Measurements from ENCODE around the gene PTGES2.

The PTGES2 gene

DNA sequence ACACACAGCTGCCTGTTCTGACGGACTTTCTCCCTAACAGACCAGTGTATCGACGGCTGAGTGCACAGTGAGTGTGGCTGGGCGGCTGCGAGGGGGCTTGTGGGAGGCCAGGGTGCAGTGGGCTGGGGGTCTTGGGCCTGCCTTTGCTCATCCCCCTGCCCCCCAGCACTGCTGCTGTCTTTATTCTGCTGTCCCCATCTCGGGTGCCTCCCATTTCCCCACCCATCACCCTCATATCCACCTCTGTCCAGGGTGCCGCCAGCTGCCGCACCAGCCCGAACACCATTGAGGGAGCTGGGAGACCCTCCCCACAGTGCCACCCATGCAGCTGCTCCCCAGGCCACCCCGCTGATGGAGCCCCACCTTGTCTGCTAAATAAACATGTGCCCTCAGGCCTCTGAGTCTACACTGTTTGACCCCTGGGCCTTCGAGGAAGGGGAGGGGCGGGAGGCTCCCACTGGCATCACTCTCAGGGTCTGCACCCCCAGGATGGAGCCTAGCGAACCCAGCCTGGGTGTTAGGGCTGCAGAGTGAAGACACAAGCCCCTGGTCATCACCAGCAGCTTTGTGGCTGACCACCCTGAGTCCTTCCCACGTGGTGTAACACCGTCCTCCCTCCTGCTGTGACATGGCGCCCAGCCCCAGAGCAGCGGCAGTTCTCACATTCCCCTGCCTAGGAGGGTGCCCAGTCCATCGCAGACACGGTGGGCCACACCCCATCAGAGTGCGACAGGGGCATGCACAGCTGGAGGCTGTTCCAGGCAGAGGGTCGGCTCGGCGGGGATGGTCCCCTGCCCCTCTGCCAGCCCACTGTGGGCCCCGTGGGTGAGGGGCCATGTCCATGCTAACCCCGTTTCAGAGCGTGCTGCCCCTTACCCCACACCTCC, 25.8 kb upstream of the PTGES2 start:
- DNase-seq (ENCODE audit: low spot score) = no peak

DNA sequence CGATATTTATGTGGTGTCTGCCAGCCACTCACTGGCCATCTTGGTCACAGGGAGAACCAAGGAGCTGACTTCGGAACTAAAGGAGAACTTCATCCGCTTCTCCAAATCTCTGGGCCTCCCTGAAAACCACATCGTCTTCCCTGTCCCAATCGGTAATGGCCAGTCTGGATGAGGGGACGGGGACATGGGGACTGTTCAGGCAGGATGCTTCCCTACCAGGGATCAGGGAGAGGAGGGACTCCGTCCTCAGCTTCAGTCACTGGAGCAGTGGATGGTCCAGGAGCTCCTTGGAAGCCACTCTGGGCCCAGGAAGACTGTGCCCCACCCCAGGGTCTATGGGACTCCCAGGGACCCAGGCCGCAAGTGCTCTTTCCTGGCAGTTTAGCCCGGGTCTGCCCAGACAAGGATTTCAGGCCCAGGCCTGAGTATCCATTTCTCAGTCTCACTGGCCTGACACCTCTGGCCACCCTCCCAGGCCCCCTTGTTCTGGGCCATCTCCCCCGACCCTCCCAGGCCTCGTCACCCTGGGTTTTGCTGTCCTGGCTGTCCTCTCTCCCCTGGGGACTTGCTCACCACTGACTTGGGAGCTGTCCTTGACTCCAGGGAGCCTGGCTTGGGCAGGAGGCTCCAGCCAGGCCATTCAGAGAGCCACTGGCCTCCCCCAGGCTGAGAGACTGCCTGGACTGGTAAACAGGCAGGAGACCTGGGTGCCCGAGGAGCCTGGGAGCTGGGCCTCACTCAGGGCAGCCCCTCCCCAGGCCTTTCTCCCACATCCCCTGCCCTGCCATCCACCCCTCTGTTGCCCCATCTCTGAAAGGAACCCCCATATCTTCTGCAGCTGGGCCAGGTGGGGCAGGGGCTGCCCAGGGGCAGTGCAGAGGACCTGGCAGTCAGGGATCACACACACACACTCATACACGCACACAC, 24.9 kb upstream of the PTGES2 start:
- no peak for DNase-seq (ENCODE audit: low spot score)

DNA sequence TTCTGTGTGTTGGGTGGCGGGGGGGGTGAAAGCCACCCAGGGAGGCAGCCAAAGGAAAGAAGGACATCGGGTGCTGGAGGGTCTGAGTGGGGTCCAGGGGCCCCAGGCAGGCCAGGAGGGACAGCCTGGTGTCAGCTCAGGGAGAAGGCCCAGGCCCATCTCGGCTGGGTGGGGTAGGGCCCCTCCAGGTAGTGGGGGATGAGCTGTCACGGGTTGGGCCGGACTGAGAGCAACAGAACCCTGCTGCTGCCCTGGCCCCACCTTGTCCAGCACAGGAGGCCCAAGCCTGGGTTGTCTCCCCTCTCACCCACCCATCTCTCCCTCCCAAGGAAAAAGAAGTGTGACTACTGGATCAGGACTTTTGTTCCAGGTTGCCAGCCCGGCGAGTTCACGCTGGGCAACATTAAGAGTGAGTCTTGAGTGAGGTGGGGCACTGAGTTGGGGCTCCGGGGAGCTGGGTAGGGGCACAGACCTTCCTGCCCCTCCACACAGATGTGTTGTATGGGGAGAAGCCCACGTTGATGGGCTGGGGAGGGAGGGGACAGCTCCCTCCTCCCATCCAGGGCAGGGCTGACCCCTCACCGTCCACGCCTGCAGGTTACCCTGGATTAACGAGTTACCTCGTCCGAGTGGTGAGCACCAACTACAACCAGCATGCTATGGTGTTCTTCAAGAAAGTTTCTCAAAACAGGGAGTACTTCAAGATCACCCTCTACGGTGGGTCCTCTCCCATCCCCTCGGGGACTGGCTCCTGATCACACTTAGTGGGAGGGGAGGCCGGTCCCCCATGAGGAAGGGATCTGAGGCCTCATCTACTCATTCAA, 24.0 kb upstream of the PTGES2 start:
- no peak for DNase-seq (ENCODE audit: low spot score)

DNA sequence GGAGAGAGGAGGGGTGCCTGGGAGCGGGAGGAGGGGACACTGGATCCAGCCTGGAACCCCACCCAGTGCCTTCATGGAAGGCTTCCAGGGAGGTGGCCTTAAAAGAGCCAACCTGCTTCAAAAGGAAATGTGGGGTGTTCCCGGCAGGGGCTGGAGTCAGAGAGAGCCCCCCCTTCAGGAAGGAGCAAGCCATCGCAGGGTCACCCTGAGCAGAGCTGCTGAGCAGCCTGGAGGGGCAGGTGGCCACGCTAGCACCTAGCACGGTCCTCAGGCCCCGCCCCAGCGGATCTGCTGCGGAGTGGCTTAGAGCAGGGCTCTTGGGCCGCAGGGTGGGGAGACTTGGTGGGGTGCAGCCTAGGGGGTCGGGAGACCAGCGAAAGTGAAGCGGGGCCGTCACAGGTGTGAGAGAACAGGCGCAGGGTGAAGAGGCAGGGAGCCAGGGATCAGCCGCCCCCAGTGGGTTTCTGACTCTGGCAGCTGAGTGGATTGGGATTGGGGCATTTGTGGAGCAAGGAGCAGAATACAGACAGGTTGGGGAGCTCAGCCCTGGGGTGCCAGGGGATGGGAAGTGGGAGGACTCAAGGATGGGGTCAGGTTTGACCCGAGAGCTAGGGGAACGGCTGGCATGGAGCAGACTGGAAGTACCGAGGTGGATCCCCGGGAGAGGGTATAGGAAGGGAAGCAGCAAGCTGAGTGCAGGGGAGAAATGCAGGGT, 23.2 kb upstream of the PTGES2 start:
- DNase-seq (ENCODE audit: low spot score) = no peak

- DNase-seq (ENCODE audit: low spot score) = no peak
Measured at GRCh38 chr9:128149951-128150593, 22.5 kb upstream of the PTGES2 start.

GRCh38 chr9:128149001-128149701, 21.6 kb upstream of the PTGES2 start, which contains the start of gene LCN2:
LCN2 (plus strand) TSS chr9:128149453; CDS start chr9:128149526, 73 bp downstream.
- DNase-seq (ENCODE audit: low spot score) = no peak

DNA sequence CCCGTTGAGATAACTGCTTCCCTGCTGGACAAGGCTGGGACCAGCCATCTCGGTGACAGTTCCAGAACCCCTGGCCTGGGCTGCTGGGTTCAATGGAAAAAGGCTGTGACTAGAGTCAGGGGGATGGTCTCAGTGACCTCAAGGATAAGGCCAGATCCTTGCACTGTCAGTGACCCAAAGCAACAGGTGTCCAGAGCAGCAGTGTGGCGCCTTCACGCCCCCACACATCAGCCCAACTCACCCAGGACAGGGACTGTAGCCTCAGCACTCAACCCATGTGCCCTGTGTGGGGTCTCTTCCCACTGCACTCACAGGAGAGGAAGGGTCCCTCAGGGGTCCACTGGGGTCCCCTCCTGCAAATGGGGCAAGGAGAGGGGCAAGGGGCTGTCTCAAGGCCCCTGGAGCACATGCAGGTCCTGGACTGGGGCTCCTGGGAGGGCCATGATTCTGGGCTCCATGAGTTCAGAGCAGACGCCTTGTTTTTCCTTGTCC, 21.0 kb upstream of the PTGES2 start:
- DNase-seq (ENCODE audit: low spot score) = no peak

DNA sequence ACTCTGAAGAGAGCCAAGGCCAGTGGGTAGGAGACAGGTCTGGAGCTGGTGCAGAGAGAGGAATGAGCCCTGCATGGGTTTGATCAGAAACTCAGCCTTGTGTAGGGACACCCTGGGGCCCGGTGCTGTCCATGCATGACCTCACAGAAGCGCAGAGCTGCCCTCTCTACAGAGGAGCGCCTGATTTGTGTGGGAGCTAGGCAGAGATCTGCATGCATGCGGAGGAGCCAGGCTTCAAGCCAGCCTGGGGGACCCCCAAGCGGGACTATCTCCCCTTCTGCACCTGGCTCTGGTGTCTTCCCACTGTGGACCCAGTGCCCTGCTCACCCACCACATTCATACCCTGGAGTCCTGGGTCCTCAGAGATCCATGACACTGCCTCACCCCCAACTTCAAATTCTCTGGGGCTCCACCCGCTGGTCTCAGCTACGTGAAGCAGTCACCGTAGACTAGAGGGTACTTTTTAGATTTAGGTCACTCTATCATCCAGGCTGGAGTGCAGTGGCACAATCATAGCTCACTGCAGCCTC, 19.1 kb upstream of the PTGES2 start:
- DNase-seq (ENCODE audit: low spot score) = no peak

DNA sequence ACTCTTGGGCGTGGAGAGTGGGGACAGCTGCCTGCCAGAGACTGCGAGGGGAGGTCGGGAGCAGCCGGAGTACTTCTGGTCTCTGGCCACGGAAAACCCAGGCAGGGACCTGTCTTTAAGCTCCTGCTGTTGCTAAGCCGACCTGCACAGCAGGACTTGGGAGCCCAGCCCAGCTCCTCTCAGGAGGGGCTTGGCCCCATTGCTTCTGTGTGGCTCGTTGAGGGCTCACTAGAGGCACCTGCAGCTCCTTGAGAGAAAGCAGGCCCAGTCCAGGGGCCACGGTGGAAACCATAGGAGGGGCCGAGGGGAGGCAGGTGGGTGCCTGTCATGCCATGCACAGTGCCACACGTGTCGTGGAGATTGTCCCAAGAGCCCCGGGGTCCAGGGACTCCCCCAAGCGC, 18.4 kb upstream of the PTGES2 start:
- DNase-seq (ENCODE audit: low spot score) = no peak

- no peak for DNase-seq (ENCODE audit: low spot score)
Measured at GRCh38 chr9:128145536-128145935, 18.0 kb upstream of the PTGES2 start.

- DNase-seq (ENCODE audit: low spot score) = no peak
Measured at GRCh38 chr9:128144239-128145181, 17.0 kb upstream of the PTGES2 start.

GRCh38 chr9:128143525-128144238, 16.2 kb upstream of the PTGES2 start:
- DNase-seq (ENCODE audit: low spot score) = no peak

DNA sequence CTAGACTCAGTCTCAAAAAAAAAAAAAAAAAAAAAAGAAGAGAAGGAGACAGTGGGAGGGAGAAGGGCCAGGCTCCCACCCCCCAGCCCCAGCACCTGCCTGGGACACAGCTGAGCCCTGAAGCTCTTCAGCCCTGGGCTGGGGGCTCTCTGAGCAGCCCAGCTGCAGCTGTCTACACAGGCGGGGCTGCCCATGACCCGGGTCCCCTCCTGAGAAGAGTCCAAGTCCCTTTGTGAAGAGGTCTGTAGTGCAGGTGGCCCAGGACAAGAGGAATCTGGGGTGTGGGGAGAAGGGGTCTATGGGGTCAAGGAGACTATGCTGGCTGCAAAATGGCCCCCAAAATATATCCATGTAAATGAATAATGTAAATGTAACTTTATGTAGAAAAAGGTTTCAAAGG, 15.1 kb upstream of the PTGES2 start:
- no peak for DNase-seq (ENCODE audit: low spot score)

DNA sequence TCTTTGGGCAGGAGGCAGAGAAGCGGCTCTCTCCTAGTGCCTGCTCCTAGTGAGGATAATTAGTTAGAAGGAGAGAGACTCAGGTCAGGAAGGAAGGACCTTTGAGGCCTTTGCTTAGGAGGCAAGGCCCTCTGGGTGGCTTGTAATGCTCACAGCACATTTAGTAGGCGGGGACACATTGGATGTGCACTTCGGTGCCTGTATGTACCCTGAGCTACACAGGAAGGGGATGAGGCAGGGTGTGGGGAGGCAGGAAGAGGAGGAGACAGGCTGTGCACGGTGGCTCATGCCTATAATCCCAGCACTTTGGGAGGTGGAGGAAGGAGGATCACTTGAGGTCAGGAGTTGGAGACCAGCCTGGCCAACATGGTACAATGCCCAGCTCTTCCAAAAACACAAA, 14.5 kb upstream of the PTGES2 start:
- no peak for DNase-seq (ENCODE audit: low spot score)

DNA sequence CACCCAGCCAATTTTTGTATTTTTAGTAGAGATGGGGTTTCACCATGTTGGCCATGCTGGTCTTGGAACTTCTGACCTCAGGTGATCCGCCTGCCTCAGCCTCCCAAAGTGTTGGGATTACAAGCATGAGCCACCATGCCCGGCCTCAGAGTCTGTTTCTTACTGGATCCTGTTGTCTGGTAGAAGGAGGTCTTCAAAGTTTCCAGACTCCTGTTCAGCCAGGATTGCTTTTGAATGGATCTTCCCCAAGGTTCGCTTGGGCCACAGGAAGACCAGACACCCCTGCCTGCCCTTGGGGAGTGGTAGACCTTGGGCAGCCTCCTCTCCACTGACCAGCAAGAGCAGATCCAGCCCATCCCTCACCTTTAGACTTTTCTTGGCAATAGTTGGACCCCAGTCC, 14.1 kb upstream of the PTGES2 start:
- no peak for DNase-seq (ENCODE audit: low spot score)

GRCh38 chr9:128139621-128140020, 12.1 kb upstream of the PTGES2 start:
- no peak for DNase-seq (ENCODE audit: low spot score)

GRCh38 chr9:128138001-128138400, 10.5 kb upstream of the PTGES2 start:
- no peak for DNase-seq (ENCODE audit: low spot score)

All from germinal center (tissue), 1 donor.